HG03135 (cell line): ENCODE data around the gene IL17REL.
A peak's percentile ranks its signal among the peaks of the same experiment; 100 is the strongest.

ENCODE experiments used
- ATAC-seq: cut with Tn5 transposase; IDR thresholded peaks from one replicate; pipeline ENCODE4 v1.9.1; 2021; ENCODE audit warnings: mild to moderate bottlenecking, moderate library complexity; ENCODE audit not compliant: unreplicated experiment

IL17REL gene

GRCh38 chr22:49970528-49971231, 41.9 kb downstream of the IL17REL start:
- peak; percentile 58 for ATAC-seq

GRCh38 chr22:49969751-49970527, 42.6 kb downstream of the IL17REL start:
- ATAC-seq = peak; percentile 2

GRCh38 chr22:49968831-49969661, 43.5 kb downstream of the IL17REL start:
- no peak for ATAC-seq

- no peak for ATAC-seq
These were observed 44.2 kb downstream of the IL17REL start for GRCh38 chr22:49968313-49968830.

- ATAC-seq = no peak
These were observed 44.8 kb downstream of the IL17REL start for GRCh38 chr22:49967706-49968208.

GRCh38 chr22:49966774-49967705, 45.5 kb downstream of the IL17REL start:
- no peak for ATAC-seq

GRCh38 chr22:49966041-49966773, 46.4 kb downstream of the IL17REL start:
- no peak for ATAC-seq

- ATAC-seq = no peak
These were observed 47.2 kb downstream of the IL17REL start for GRCh38 chr22:49965091-49966040.

GRCh38 chr22:49964136-49965090, 48.2 kb downstream of the IL17REL start:
- ATAC-seq = no peak

- ATAC-seq = no peak
These were observed 48.9 kb downstream of the IL17REL start for GRCh38 chr22:49963647-49964026.

GRCh38 chr22:49962751-49963646, 49.6 kb downstream of the IL17REL start:
- no peak for ATAC-seq

- ATAC-seq = no peak
These were observed 50.4 kb downstream of the IL17REL start for GRCh38 chr22:49962012-49962750.

- no peak for ATAC-seq
These were observed 51.0 kb downstream of the IL17REL start for GRCh38 chr22:49961601-49962011.

GRCh38 chr22:49961005-49961600, 51.5 kb downstream of the IL17REL start:
- no peak for ATAC-seq
